T-helper 22 cell (primary cell): ENCODE measurements around the gene RHOF.
"Not testable (repeated sequence)": the region's sequence is repeated elsewhere in the genome, so short reads cannot be mapped to it uniquely, and the experiment has no call there.

Source experiments
- DNase-seq: peaks from one replicate; pipeline ENCODE4 v3.0.0-alpha.2; 2020; ENCODE audit warnings: low read depth

The RHOF gene

GRCh38 chr12:121773011-121773777 is 20.3 kb downstream of the RHOF start:
- peak; percentile 50 for DNase-seq

GRCh38 chr12:121770813-121771625 is 22.5 kb downstream of the RHOF start:
- no peak for DNase-seq

- DNase-seq: no peak
Observed at GRCh38 chr12:121770388-121770787, 23.1 kb downstream of the RHOF start.

GRCh38 chr12:121769831-121770301 is 23.6 kb downstream of the RHOF start:
- no peak for DNase-seq

- no peak for DNase-seq
Observed at GRCh38 chr12:121769297-121769830, 24.1 kb downstream of the RHOF start.

GRCh38 chr12:121767525-121768016 is 25.9 kb downstream of the RHOF start:
- no peak for DNase-seq

- no peak for DNase-seq
Observed at GRCh38 chr12:121766290-121767039, 27.0 kb downstream of the RHOF start.

GRCh38 chr12:121765573-121765972 is 27.9 kb downstream of the RHOF start:
- DNase-seq: no peak

GRCh38 chr12:121764808-121765207 is 28.7 kb downstream of the RHOF start:
- no peak for DNase-seq

- DNase-seq: no peak
Observed at GRCh38 chr12:121762269-121762668, 31.2 kb downstream of the RHOF start.

- not testable (repeated sequence) for DNase-seq
Observed at GRCh38 chr12:121758536-121758935, 35.0 kb downstream of the RHOF start.

GRCh38 chr12:121755591-121755990 is 37.9 kb downstream of the RHOF start:
- no peak for DNase-seq

GRCh38 chr12:121754836-121755235 is 38.7 kb downstream of the RHOF start:
- no peak for DNase-seq

- no peak for DNase-seq
Observed at GRCh38 chr12:121753844-121754264, 39.6 kb downstream of the RHOF start.

GRCh38 chr12:121751749-121752351 is 41.6 kb downstream of the RHOF start:
- no peak for DNase-seq

- DNase-seq: no peak
Observed at GRCh38 chr12:121751034-121751433, 42.5 kb downstream of the RHOF start.

GRCh38 chr12:121750507-121750955 is 43.0 kb downstream of the RHOF start:
- no peak for DNase-seq

GRCh38 chr12:121749267-121749666 is 44.2 kb downstream of the RHOF start:
- DNase-seq: no peak

GRCh38 chr12:121748571-121749265 is 44.8 kb downstream of the RHOF start:
- peak; percentile 31 for DNase-seq

- DNase-seq: no peak
Observed at GRCh38 chr12:121748218-121748570, 45.3 kb downstream of the RHOF start.

GRCh38 chr12:121745545-121745944 is 47.9 kb downstream of the RHOF start:
- DNase-seq: not testable (repeated sequence)
